ENCODE results near the gene TPST2.

The TPST2 gene

DNA sequence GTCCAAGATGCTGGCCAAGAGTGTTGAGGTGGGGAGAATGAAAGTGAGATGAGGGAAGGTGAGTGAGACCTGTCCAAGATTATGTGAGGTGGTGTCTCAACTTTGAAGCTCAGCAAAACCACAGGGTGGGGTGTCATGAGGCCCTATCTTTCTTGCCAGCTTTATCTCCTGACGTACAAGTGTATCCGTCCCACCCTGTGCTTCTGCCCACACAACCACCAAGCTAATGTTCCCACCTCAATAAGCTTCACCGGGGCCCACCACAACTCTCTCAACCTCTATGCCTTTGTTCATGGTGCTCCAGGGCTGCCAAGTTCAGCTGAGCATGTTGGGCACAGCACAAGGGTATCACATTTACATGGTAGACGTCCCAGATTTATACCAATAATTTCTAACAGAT lies 7.1 kb upstream of the TPST2 start:
- POLR2A ChIA-PET, result no interaction called here
- no peak for DNase-seq (ENCODE audit: extremely low spot score)
- TF ChIP-seq ARNT (IDR thresholded peaks at IDR 0.05) (no peak), PKNOX1 (IDR thresholded peaks at IDR 0.05) (no peak), TARDBP (IDR thresholded peaks at IDR 0.05) (no peak), FOXK2 (IDR thresholded peaks at IDR 0.05) (no peak), SP1 (IDR thresholded peaks at IDR 0.05) (no peak), LEF1 (IDR thresholded peaks at IDR 0.05; ENCODE audit: borderline replicate concordance) (no peak), NFRKB (IDR thresholded peaks at IDR 0.05) (no peak), FOXA1 (IDR thresholded peaks at IDR 0.05) (no peak), CTBP1 (IDR thresholded peaks at IDR 0.05; ENCODE audit: borderline replicate concordance) (no peak), SUZ12 (IDR thresholded peaks at IDR 0.05) (no peak), ELF4 (IDR thresholded peaks at IDR 0.05) (no peak), FOXM1 (IDR thresholded peaks at IDR 0.05; ENCODE audit: borderline replicate concordance) (no peak), BHLHE40 (IDR thresholded peaks at IDR 0.05; ENCODE audit: borderline replicate concordance) (no peak)
- CTCF ChIA-PET, result no interaction called here

GRCh38 chr22:26593763-26594162 lies 3.8 kb upstream of the TPST2 start:
- CTCF ChIA-PET, result no interaction called here
- DNase-seq (ENCODE audit: extremely low spot score), result no peak
- POLR2A ChIA-PET, result no interaction called here
- TF ChIP-seq SP1 (IDR thresholded peaks at IDR 0.05) (no peak), FOXM1 (IDR thresholded peaks at IDR 0.05; ENCODE audit: borderline replicate concordance) (no peak), NFRKB (IDR thresholded peaks at IDR 0.05) (no peak), FOXK2 (IDR thresholded peaks at IDR 0.05) (no peak), BHLHE40 (IDR thresholded peaks at IDR 0.05; ENCODE audit: borderline replicate concordance) (no peak), SUZ12 (IDR thresholded peaks at IDR 0.05) (no peak), FOXA1 (IDR thresholded peaks at IDR 0.05) (no peak), LEF1 (IDR thresholded peaks at IDR 0.05; ENCODE audit: borderline replicate concordance) (no peak)

DNA sequence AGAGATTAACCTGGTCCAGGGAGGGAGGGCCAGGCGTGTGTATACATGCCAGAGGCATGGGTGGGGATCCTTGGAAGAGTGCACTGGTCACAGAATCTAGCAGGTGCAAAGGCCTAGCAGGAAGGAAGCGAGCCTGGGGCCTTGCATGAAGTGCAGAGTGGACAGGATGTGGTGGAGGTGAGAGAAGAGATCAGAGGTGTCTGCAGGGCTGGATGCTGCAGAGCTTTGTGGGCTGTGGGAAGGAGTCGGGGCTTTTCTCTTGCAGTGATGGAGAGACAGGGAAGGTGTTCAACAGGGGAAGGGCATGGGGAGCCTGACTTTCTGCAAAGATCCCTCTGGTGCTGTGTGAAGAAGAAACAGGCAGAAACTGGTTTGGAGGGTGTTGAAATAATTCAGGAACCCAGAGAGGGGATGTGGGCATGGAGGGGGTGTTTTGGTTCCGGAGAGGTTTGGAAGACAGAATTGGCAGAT lies 2.5 kb upstream of the TPST2 start:
- POLR2A ChIA-PET, result no interaction called here
- CTCF ChIA-PET, result no interaction called here
- no peak for TF ChIP-seq PKNOX1 (IDR thresholded peaks at IDR 0.05)
- TF ChIP-seq FOXM1 (IDR thresholded peaks at IDR 0.05; ENCODE audit: borderline replicate concordance), result no peak
- no peak for TF ChIP-seq BHLHE40 (IDR thresholded peaks at IDR 0.05; ENCODE audit: borderline replicate concordance)
- no peak for TF ChIP-seq ELF4 (IDR thresholded peaks at IDR 0.05)
- no peak for TF ChIP-seq SUZ12 (IDR thresholded peaks at IDR 0.05)
- no peak for TF ChIP-seq CTBP1 (IDR thresholded peaks at IDR 0.05; ENCODE audit: borderline replicate concordance)
- no peak for TF ChIP-seq ZNF384 (IDR thresholded peaks at IDR 0.05)
- TF ChIP-seq FOXA1 (IDR thresholded peaks at IDR 0.05), result no peak
- no peak for TF ChIP-seq HDGF (IDR thresholded peaks at IDR 0.05; ENCODE audit: borderline replicate concordance)
- TF ChIP-seq LEF1 (IDR thresholded peaks at IDR 0.05; ENCODE audit: borderline replicate concordance), result no peak
- no peak for TF ChIP-seq ARNT (IDR thresholded peaks at IDR 0.05)
- no peak for TF ChIP-seq L3MBTL2 (conservative IDR thresholded peaks at IDR 0.05)
- no peak for TF ChIP-seq NFRKB (IDR thresholded peaks at IDR 0.05)
- no peak for TF ChIP-seq FOXK2 (IDR thresholded peaks at IDR 0.05)
- no peak for TF ChIP-seq TARDBP (IDR thresholded peaks at IDR 0.05)
- no peak for TF ChIP-seq SP1 (IDR thresholded peaks at IDR 0.05)
- DNase-seq (ENCODE audit: extremely low spot score), result no peak

GRCh38 chr22:26589367-26589844 lies 526 bp downstream of the TPST2 start:
- no peak for TF ChIP-seq HDGF (IDR thresholded peaks at IDR 0.05; ENCODE audit: borderline replicate concordance)
- ChIA-PET CTCF (no interaction called here), POLR2A (no interaction called here)
- peak; percentile 63 for DNase-seq (ENCODE audit: extremely low spot score)

DNA sequence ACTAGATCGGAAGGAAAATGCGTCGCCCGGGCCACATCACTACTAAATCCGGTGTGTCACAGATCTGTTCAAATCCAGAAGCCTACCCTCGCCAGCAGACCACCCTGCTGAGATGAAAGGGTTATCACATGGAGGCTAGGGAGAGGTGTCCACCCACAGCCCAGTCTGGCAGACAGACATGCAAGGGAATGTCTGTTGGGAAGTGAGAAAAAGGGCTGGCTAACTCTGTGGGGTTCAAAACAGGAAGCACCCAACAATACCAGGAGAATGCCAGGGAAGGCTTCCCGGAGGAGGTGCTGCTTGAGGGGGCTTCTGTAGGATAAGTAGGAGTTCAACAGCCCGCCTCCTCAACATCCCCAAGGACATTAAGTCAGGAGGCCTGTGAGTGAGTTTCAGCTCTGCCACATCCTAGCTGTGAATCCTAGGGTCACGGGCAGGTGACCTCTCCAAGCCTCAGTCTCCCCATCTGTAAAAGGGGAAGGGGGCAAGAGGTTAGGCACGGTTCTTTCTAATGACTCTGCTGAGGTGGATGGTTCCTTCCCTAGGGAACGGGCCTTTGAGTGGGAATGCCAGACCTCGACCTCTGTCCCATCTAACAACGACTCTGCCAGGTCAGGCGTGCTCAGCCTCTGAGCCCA lies 1.1 kb downstream of the TPST2 start:
- ChIA-PET CTCF (no interaction called here), POLR2A (no interaction called here)
- no peak for DNase-seq (ENCODE audit: extremely low spot score)
- TF ChIP-seq L3MBTL2 (conservative IDR thresholded peaks at IDR 0.05), result no peak
- TF ChIP-seq CTBP1 (IDR thresholded peaks at IDR 0.05; ENCODE audit: borderline replicate concordance), result no peak
- TF ChIP-seq SUZ12 (IDR thresholded peaks at IDR 0.05), result no peak
- no peak for TF ChIP-seq TARDBP (IDR thresholded peaks at IDR 0.05)
- no peak for TF ChIP-seq ARNT (IDR thresholded peaks at IDR 0.05)
- no peak for TF ChIP-seq BHLHE40 (IDR thresholded peaks at IDR 0.05; ENCODE audit: borderline replicate concordance)
- TF ChIP-seq NFRKB (IDR thresholded peaks at IDR 0.05), result no peak
- TF ChIP-seq SP1 (IDR thresholded peaks at IDR 0.05), result no peak
- TF ChIP-seq ZNF384 (IDR thresholded peaks at IDR 0.05), result no peak
- no peak for TF ChIP-seq FOXM1 (IDR thresholded peaks at IDR 0.05; ENCODE audit: borderline replicate concordance)
- no peak for TF ChIP-seq FOXA1 (IDR thresholded peaks at IDR 0.05)
- TF ChIP-seq HDGF (IDR thresholded peaks at IDR 0.05; ENCODE audit: borderline replicate concordance), result no peak

- DNase-seq (ENCODE audit: extremely low spot score), result no peak
- TF ChIP-seq NFRKB (IDR thresholded peaks at IDR 0.05) (no peak), FOXK2 (IDR thresholded peaks at IDR 0.05) (no peak), L3MBTL2 (conservative IDR thresholded peaks at IDR 0.05) (no peak), BHLHE40 (IDR thresholded peaks at IDR 0.05; ENCODE audit: borderline replicate concordance) (no peak), SP1 (IDR thresholded peaks at IDR 0.05) (no peak), PKNOX1 (IDR thresholded peaks at IDR 0.05) (no peak), ZNF384 (IDR thresholded peaks at IDR 0.05) (no peak), CTBP1 (IDR thresholded peaks at IDR 0.05; ENCODE audit: borderline replicate concordance) (no peak), SUZ12 (IDR thresholded peaks at IDR 0.05) (no peak), LEF1 (IDR thresholded peaks at IDR 0.05; ENCODE audit: borderline replicate concordance) (no peak), ELF4 (IDR thresholded peaks at IDR 0.05) (no peak)
- ChIA-PET CTCF (no interaction called here), POLR2A (no interaction called here)
Observed at GRCh38 chr22:26587991-26588613, 1.8 kb downstream of the TPST2 start.
